ENCODE results near the gene ZRANB1. TPM values are rescaled to one million over a fixed set of nuclear protein-coding genes. Genes with fewer than 3 reads are reported as not detected.

ZRANB1 gene
- total RNA-seq, 1 experiment from 2014 or later, result 18.4 TPM

DNA sequence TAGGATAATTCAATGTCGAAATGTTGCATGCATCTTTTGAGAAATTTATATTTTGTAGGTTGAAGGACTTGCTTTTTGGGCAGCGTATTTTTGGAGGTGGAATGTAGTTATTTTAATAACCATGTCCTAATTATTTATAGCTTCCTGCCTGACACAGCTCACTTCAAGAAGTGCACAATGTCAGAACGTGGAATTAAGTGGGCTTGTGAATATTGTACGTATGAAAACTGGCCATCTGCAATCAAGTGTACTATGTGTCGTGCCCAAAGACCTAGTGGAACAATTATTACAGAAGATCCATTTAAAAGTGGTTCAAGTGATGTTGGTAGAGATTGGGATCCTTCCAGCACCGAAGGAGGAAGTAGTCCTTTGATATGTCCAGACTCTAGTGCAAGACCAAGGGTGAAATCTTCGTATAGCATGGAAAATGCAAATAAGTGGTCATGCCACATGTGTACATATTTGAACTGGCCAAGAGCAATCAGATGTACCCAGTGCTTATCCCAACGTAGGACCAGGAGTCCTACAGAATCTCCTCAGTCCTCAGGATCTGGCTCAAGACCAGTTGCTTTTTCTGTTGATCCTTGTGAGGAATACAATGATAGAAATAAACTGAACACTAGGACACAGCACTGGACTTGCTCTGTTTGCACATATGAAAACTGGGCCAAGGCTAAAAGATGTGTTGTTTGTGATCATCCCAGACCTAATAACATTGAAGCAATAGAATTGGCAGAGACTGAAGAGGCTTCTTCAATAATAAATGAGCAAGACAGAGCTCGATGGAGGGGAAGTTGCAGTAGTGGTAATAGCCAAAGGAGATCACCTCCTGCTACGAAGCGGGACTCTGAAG, 620 bp downstream of the ZRANB1 start:
- Histone ChIP-seq H3K27me3 (ENCODE audit: control insufficient read depth, insufficient read depth, low read length) (no peaks in the 10 kb centered on the region), H3K4me3 (ENCODE audit: insufficient read depth, low read depth, low read length) (no peak overlapping the region), H3K36me3 (replicated peaks; ENCODE audit: control insufficient read depth, insufficient read depth, low read length) (no peaks in the 10 kb centered on the region)
- no peak for DNase-seq

DNA sequence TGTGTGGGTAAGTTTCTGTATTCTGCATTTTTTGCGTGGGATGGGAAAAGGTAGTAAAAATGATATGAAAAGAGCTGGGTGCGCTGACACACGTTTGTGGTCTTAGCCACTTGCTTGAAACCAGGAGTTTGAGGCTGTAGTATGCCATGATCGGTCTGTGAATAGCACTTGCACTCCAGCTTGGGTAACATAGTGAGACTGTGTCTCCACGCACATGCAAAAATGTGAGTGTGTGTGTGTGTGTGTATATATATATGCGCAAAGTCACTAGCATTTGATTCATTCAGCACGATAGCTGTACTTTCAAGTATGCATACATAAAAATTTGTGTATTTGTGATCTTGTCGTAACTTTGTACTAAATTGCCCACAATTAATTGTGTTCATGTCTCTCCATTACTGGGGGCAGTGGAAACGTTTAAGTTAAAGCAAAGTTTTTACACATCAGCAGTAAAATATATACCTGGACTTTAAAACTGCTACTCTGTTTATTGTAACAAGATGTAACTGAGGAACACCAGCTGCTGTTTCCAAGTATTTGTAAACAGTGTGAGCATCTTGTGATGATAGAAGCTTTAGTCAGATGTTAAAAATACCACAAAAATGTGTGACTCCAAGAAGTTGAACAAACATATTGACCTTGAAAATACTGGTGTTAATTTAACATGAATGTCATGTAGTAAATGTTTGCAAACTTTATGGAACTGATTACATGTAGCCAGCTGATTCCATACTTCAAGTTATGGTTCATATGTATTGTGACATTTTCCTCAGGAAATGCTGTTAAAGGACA, 1.6 kb downstream of the ZRANB1 start:
- no peak for DNase-seq
- Histone ChIP-seq H3K4me3 (ENCODE audit: insufficient read depth, low read depth, low read length) (no peak overlapping the region), H3K27me3 (ENCODE audit: control insufficient read depth, insufficient read depth, low read length) (no peaks in the 10 kb centered on the region), H3K36me3 (replicated peaks; ENCODE audit: control insufficient read depth, insufficient read depth, low read length) (no peaks in the 10 kb centered on the region)

- Histone ChIP-seq H3K27me3 (ENCODE audit: control insufficient read depth, insufficient read depth, low read length) (no peaks in the 10 kb centered on the region), H3K36me3 (replicated peaks; ENCODE audit: control insufficient read depth, insufficient read depth, low read length) (no peaks in the 10 kb centered on the region), H3K4me3 (ENCODE audit: insufficient read depth, low read depth, low read length) (no peak overlapping the region)
- DNase-seq, result no peak
Measured at GRCh38 chr10:124944982-124945381, 3.1 kb downstream of the ZRANB1 start.

GRCh38 chr10:124946945-124947344, 5.0 kb downstream of the ZRANB1 start:
- no peak for DNase-seq
- Histone ChIP-seq H3K36me3 (replicated peaks; ENCODE audit: control insufficient read depth, insufficient read depth, low read length) (no peaks in the 10 kb centered on the region), H3K4me3 (ENCODE audit: insufficient read depth, low read depth, low read length) (no peak overlapping the region), H3K27me3 (ENCODE audit: control insufficient read depth, insufficient read depth, low read length) (no peaks in the 10 kb centered on the region)

DNA sequence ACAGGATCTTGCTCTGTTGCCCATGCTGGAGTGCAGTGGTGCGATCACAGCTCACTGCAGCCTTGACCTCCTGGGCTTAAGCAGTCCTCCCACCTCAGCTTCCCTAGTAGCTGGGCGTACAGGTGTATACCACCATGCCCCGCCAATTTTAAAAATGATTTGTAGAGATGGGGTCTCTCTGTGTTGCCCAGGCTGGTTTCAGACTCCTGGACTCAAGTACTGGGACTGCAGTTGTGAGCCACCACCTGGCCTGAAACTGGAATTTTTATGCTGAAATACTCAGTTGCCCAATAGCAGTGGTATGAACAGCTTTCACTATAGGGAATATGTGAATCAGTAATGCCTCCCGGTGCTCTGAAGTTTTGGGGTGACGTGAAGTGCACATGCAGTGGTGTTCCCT, 7.6 kb downstream of the ZRANB1 start:
- Histone ChIP-seq H3K36me3 (replicated peaks; ENCODE audit: control insufficient read depth, insufficient read depth, low read length) (no peaks in the 10 kb centered on the region), H3K4me3 (ENCODE audit: insufficient read depth, low read depth, low read length) (no peak overlapping the region), H3K27me3 (ENCODE audit: control insufficient read depth, insufficient read depth, low read length) (no peaks in the 10 kb centered on the region)
- no peak for DNase-seq

DNA sequence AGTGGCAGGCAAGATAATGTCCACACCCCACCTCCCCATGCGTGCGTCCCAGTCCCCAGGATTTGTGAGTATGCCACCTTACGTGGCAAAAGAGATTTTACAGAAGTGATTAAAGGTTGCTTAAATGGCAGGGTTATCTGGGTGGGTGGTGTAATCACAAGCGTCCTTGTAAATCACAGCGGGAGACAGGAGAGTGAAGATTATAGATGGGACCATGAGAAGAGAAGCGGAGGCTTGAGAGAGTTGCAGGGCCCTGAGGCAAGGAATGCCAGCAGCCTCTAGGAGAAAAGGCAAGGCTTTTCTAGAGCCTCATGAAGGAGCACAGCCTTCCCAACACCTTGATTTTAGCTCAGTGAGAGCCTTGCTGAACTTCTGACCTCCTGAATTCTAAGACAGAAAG, 10.2 kb downstream of the ZRANB1 start:
- Histone ChIP-seq H3K4me3 (ENCODE audit: insufficient read depth, low read depth, low read length) (no peak overlapping the region), H3K36me3 (replicated peaks; ENCODE audit: control insufficient read depth, insufficient read depth, low read length) (no peaks in the 10 kb centered on the region), H3K27me3 (ENCODE audit: control insufficient read depth, insufficient read depth, low read length) (no peaks in the 10 kb centered on the region)
- DNase-seq, result no peak

- Histone ChIP-seq H3K27me3 (ENCODE audit: control insufficient read depth, insufficient read depth, low read length) (no peaks in the 10 kb centered on the region), H3K4me3 (ENCODE audit: insufficient read depth, low read depth, low read length) (no peak overlapping the region), H3K36me3 (replicated peaks; ENCODE audit: control insufficient read depth, insufficient read depth, low read length) (no peaks in the 10 kb centered on the region)
- no peak for DNase-seq
Measured at GRCh38 chr10:124953421-124953820, 11.5 kb downstream of the ZRANB1 start.

DNA sequence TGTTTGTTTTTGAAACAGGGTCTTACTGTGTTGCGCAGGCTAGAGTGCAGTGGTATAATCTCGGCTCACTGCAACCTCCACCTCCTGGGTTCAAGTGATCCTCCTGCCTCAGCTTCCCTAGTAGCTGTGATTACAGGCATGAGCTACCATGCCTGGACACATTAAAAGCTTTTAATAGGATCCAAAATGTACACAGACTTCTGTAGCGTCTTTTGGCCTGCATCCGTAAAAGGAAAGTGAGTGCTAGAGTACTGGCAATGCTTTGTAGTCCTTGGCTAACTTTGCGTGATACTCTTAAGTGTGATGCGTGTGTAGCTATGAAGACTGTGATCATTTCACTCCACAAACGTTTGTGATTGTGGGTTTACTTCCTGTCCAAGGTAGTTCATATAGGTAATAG, 13.3 kb downstream of the ZRANB1 start:
- H3K36me3 ChIP-seq (replicated peaks; ENCODE audit: control insufficient read depth, insufficient read depth, low read length), result no peaks in the 10 kb centered on the region
- H3K4me3 ChIP-seq (ENCODE audit: insufficient read depth, low read depth, low read length), result no peak overlapping the region
- DNase-seq, result no peak
- no peaks in the 10 kb centered on the region for H3K27me3 ChIP-seq (ENCODE audit: control insufficient read depth, insufficient read depth, low read length)

- Histone ChIP-seq H3K27me3 (ENCODE audit: control insufficient read depth, insufficient read depth, low read length) (no peaks in the 10 kb centered on the region), H3K4me3 (ENCODE audit: insufficient read depth, low read depth, low read length) (no peak overlapping the region), H3K36me3 (replicated peaks; ENCODE audit: control insufficient read depth, insufficient read depth, low read length) (no peaks in the 10 kb centered on the region)
- no peak for DNase-seq
Measured at GRCh38 chr10:124955868-124956267, 13.9 kb downstream of the ZRANB1 start.

DNA sequence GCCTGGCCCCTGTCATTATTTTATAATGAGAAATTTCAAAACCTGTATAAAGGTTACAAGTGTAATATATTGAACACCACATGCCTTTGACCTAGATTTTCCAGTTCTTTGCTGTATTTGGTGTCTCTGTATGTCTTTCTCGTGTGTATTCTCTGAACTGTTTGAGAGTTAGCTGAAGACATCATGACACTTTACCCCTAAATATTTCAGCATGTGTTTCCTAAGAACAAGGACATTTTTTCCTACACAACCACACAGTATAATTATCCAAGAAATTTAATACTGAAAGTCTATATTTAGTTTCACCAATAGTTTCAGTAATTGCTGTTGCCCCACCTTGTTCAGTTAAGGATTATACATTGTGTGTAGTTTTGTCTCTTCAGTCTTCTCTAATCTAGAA, 14.8 kb downstream of the ZRANB1 start:
- H3K36me3 ChIP-seq (replicated peaks; ENCODE audit: control insufficient read depth, insufficient read depth, low read length), result no peaks in the 10 kb centered on the region
- DNase-seq, result no peak
- no peak overlapping the region for H3K4me3 ChIP-seq (ENCODE audit: insufficient read depth, low read depth, low read length)
- H3K27me3 ChIP-seq (ENCODE audit: control insufficient read depth, insufficient read depth, low read length), result no peaks in the 10 kb centered on the region

GRCh38 chr10:124957404-124957947, 15.6 kb downstream of the ZRANB1 start:
- H3K36me3 ChIP-seq (replicated peaks; ENCODE audit: control insufficient read depth, insufficient read depth, low read length), result no peaks in the 10 kb centered on the region
- H3K27me3 ChIP-seq (ENCODE audit: control insufficient read depth, insufficient read depth, low read length), result no peaks in the 10 kb centered on the region
- no peak for DNase-seq
- H3K4me3 ChIP-seq (ENCODE audit: insufficient read depth, low read depth, low read length), result no peak overlapping the region

GRCh38 chr10:124959564-124959963, 17.6 kb downstream of the ZRANB1 start:
- no peak for DNase-seq
- no peaks in the 10 kb centered on the region for H3K36me3 ChIP-seq (replicated peaks; ENCODE audit: control insufficient read depth, insufficient read depth, low read length)
- no peaks in the 10 kb centered on the region for H3K27me3 ChIP-seq (ENCODE audit: control insufficient read depth, insufficient read depth, low read length)
- no peak overlapping the region for H3K4me3 ChIP-seq (ENCODE audit: insufficient read depth, low read depth, low read length)

DNA sequence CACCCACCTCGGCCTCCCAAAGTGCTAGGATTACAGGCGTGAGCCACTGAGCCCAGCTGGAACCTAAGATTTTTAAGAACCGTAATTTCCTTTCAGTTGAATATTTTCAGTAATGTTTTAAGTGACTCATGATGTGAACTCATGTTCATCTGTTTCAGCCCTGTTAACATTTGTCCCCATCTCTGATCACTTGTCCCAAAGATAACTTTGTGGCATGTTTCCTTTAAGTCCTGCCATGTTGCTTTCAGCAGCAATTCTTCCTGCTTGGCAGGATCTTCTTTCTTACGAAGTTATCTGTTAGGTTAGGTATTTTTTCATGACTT, 19.3 kb downstream of the ZRANB1 start:
- no peaks in the 10 kb centered on the region for H3K36me3 ChIP-seq (replicated peaks; ENCODE audit: control insufficient read depth, insufficient read depth, low read length)
- DNase-seq, result no peak
- no peak overlapping the region for H3K4me3 ChIP-seq (ENCODE audit: insufficient read depth, low read depth, low read length)
- no peaks in the 10 kb centered on the region for H3K27me3 ChIP-seq (ENCODE audit: control insufficient read depth, insufficient read depth, low read length)

DNA sequence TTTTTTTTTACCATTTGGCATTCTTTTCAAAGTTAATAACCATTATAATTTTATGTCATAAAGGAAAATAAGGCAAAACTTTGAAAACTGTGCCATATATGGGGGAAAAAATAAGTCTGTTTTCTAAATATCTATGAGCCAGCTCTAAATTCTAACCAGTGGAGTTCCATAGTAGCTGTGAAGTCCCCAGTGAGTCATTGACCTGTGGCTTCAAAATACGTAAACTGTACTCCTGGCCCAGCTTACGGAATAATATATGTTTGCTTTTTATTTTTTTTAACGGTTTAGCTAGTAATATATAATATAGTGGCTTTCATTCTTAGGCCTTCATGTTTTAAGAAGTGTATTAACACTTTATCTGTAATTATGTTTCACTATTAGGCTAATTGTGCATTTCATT, 20.5 kb downstream of the ZRANB1 start:
- Histone ChIP-seq H3K4me3 (ENCODE audit: insufficient read depth, low read depth, low read length) (no peak overlapping the region), H3K27me3 (ENCODE audit: control insufficient read depth, insufficient read depth, low read length) (no peaks in the 10 kb centered on the region), H3K36me3 (replicated peaks; ENCODE audit: control insufficient read depth, insufficient read depth, low read length) (no peaks in the 10 kb centered on the region; the same call in 1 of the 2 replicates)
- DNase-seq, result no peak

Measured in H7 (cell line).